Measurements from ENCODE around the gene SFXN1. TPM values are rescaled to one million over a fixed set of nuclear protein-coding genes. Genes with fewer than 3 reads are reported as not detected.

Gene SFXN1
- total and polyA plus RNA-seq, 2 of the 4 experiments (the other 2 are of a cell fraction) = 131 to 410 TPM

DNA sequence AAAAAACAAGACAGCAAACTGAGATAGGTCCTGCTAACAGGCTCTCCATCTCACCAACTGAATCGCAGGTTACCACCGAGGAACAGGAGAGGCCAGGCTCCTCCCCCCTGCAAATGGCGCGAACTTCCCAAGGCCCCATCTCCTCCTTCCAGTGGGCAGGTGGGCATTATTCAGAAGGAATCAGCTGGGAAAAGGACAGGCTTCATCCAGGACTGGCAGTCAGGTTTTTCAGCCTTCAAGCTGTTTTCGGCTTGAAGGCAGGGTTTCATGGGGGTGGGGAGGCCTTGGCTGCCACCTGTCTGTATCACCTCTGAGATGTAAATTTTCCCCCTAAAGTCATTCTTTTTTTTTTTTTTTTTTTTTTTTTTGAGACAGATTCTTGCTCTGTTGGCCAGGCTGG lies 79.4 kb downstream of the SFXN1 start:
- Histone ChIP-seq H3K9me3 (ENCODE audit: control insufficient read depth, insufficient read depth, low read length) (0 out of 2 replicates have a peak, but pooled peaks cover 1% of the 10 kb centered on the region), H2AK9ac (replicated peaks; ENCODE audit: low read depth, low read length, poor library complexity) (no peak overlapping the region), H3K9ac (ENCODE audit: low read depth, low read length) (no peak overlapping the region), H3K4me3 (ENCODE audit: insufficient read depth, low read depth, low read length) (no peak overlapping the region), H3K79me1 (ENCODE audit: low read depth in 1 of 2, low read length in 2 of 2) (no peaks in the 10 kb centered on the region), H2BK15ac (ENCODE audit: low read depth, low read length) (no peak overlapping the region), H2AFZ (replicated peaks; ENCODE audit: low read length, poor library complexity) (no peak overlapping the region), H4K8ac (ENCODE audit: low read depth in 2 of 2, low read length in 2 of 2) (no peak overlapping the region), H3K18ac (ENCODE audit: low read depth, low read length) (no peak overlapping the region), H3K4me1 (ENCODE audit: control insufficient read depth, insufficient read depth, low read length) (no peaks in the 10 kb centered on the region), H3K23ac (ENCODE audit: low read depth, low read length) (no peak overlapping the region), H3K36me3 (ENCODE audit: control insufficient read depth, insufficient read depth, low read length) (no peaks in the 10 kb centered on the region), H3K27me3 (ENCODE audit: control insufficient read depth, insufficient read depth, low read length) (no peaks in the 10 kb centered on the region), H4K91ac (ENCODE audit: insufficient read depth, low read depth, low read length) (no peak overlapping the region), H4K20me1 (ENCODE audit: insufficient read depth, low read length) (no peaks in the 10 kb centered on the region), H3K4me2 (ENCODE audit: low read depth, low read length) (no peak overlapping the region), H4K5ac (ENCODE audit: low read depth, low read length) (no peak overlapping the region), H2BK20ac (ENCODE audit: low read depth, low read length) (no peak overlapping the region), H2BK120ac (ENCODE audit: low read depth, low read length) (no peak overlapping the region), H3K27ac (ENCODE audit: insufficient read depth, low read length) (no peak overlapping the region), H3K14ac (replicated peaks; ENCODE audit: low read depth, low read length) (no peak overlapping the region), H3K9me1 (ENCODE audit: insufficient read depth, low read length) (no peaks in the 10 kb centered on the region), H3K56ac (ENCODE audit: extremely low read depth, insufficient read depth, low read length) (no peak overlapping the region), H2AK5ac (ENCODE audit: low read depth, low read length) (no peak overlapping the region), H3K4ac (ENCODE audit: low read depth, low read length) (no peak overlapping the region), H2BK5ac (ENCODE audit: low read depth, low read length, poor library complexity, severe bottlenecking) (no peak overlapping the region)
- no peak for ATAC-seq (ENCODE audit: low read depth)
- dilution Hi-C loops (cut with HindIII; ENCODE audit: low sequenced_read_pairs, unreplicated experiment) (no loop called here), intact Hi-C loops (cut with micrococcal nuclease) (no loop called here), in situ Hi-C loops (cut with MboI; ENCODE audit: low sequenced_read_pairs) (no loop called here)
- TF ChIP-seq CEBPB (IDR thresholded peaks at IDR 0.05; ENCODE audit: low read depth, low read length) (no peak), RFX5 (IDR thresholded peaks at IDR 0.05; ENCODE audit: low read depth, low read length) (no peak), NFE2L2 (IDR thresholded peaks at IDR 0.05; ENCODE audit: low read depth, low read length) (no peak), POLR2A (IDR thresholded peaks at IDR 0.05; ENCODE audit: low read depth, low read length) (no peak), ELK1 (IDR thresholded peaks at IDR 0.05; ENCODE audit: borderline replicate concordance, low read depth, low read length) (no peak), CHD1 (IDR thresholded peaks at IDR 0.05; ENCODE audit: low read depth, low read length) (no peak), RCOR1 (IDR thresholded peaks at IDR 0.05; ENCODE audit: insufficient replicate concordance, low read length) (no peak), FOS (IDR thresholded peaks at IDR 0.05; ENCODE audit: low read depth, low read length) (no peak), MXI1 (IDR thresholded peaks at IDR 0.05; ENCODE audit: borderline replicate concordance, low read depth, low read length) (no peak), MAZ (IDR thresholded peaks at IDR 0.05; ENCODE audit: borderline replicate concordance, low read depth, low read length) (no peak), BHLHE40 (IDR thresholded peaks at IDR 0.05; ENCODE audit: low read depth, low read length) (no peak), RAD21 (IDR thresholded peaks at IDR 0.05; ENCODE audit: low read length) (no peak)
- TF ChIP-seq, protein P1, sequence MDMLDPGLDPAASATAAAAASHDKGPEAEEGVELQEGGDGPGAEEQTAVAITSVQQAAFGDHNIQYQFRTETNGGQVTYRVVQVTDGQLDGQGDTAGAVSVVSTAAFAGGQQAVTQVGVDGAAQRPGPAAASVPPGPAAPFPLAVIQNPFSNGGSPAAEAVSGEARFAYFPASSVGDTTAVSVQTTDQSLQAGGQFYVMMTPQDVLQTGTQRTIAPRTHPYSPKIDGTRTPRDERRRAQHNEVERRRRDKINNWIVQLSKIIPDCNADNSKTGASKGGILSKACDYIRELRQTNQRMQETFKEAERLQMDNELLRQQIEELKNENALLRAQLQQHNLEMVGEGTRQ (IDR thresholded peaks at IDR 0.05; ENCODE audit: low read depth, low read length) = no peak
- TF ChIP-seq, protein P2, sequence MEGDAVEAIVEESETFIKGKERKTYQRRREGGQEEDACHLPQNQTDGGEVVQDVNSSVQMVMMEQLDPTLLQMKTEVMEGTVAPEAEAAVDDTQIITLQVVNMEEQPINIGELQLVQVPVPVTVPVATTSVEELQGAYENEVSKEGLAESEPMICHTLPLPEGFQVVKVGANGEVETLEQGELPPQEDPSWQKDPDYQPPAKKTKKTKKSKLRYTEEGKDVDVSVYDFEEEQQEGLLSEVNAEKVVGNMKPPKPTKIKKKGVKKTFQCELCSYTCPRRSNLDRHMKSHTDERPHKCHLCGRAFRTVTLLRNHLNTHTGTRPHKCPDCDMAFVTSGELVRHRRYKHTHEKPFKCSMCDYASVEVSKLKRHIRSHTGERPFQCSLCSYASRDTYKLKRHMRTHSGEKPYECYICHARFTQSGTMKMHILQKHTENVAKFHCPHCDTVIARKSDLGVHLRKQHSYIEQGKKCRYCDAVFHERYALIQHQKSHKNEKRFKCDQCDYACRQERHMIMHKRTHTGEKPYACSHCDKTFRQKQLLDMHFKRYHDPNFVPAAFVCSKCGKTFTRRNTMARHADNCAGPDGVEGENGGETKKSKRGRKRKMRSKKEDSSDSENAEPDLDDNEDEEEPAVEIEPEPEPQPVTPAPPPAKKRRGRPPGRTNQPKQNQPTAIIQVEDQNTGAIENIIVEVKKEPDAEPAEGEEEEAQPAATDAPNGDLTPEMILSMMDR (conservative IDR thresholded peaks at IDR 0.05; ENCODE audit: low read depth, low read length) = no peak
- no peak for DNase-seq
- CTCF ChIA-PET = no interaction called here
- POLR2A ChIA-PET (ENCODE audit: unreplicated experiment) = no interaction called here
- no TSS peak for BruUV-seq (replicated peaks)
- no CpG with 5 or more reads among the region's 5 CpGs for WGBS, 2 experiments (ENCODE audit: extremely low coverage in 2 of 2, insufficient read length in 1 of 2)
